GM19468 (cell line): ENCODE measurements around the gene GPRIN2.
"Not testable (repeated sequence)": the region's sequence is repeated elsewhere in the genome, so short reads cannot be mapped to it uniquely, and the experiment has no call there.

ENCODE experiments used
- ATAC-seq: cut with Tn5 transposase; IDR thresholded peaks from one replicate; pipeline ENCODE4 v1.9.1; 2021; ENCODE audit warnings: mild to moderate bottlenecking, moderate library complexity, moderate number of reproducible peaks; ENCODE audit not compliant: unreplicated experiment; ENCODE audit errors: extremely low read depth

GPRIN2 gene

GRCh38 chr10:46539596-46540411 is 16.7 kb downstream of the GPRIN2 start:
- no peak for ATAC-seq

- ATAC-seq = no peak
Observed at GRCh38 chr10:46538717-46539426, 17.6 kb downstream of the GPRIN2 start.

- no peak for ATAC-seq
Observed at GRCh38 chr10:46538155-46538554, 18.3 kb downstream of the GPRIN2 start.

- ATAC-seq = no peak
Observed at GRCh38 chr10:46537309-46537708, 19.1 kb downstream of the GPRIN2 start.

- no peak for ATAC-seq
Observed at GRCh38 chr10:46536781-46537180, 19.7 kb downstream of the GPRIN2 start.

- ATAC-seq = no peak
Observed at GRCh38 chr10:46536171-46536570, 20.3 kb downstream of the GPRIN2 start.

GRCh38 chr10:46534828-46535524 is 21.5 kb downstream of the GPRIN2 start:
- ATAC-seq = no peak

GRCh38 chr10:46532256-46532655 is 24.2 kb downstream of the GPRIN2 start:
- ATAC-seq = not testable (repeated sequence)

GRCh38 chr10:46530249-46531186 is 25.9 kb downstream of the GPRIN2 start:
- no peak for ATAC-seq

GRCh38 chr10:46529742-46530141 is 26.7 kb downstream of the GPRIN2 start:
- not testable (repeated sequence) for ATAC-seq

GRCh38 chr10:46528675-46529615 is 27.5 kb downstream of the GPRIN2 start:
- no peak for ATAC-seq

- no peak for ATAC-seq
Observed at GRCh38 chr10:46528171-46528671, 28.2 kb downstream of the GPRIN2 start.

GRCh38 chr10:46527241-46527811 is 29.1 kb downstream of the GPRIN2 start:
- no peak for ATAC-seq

- ATAC-seq = no peak
Observed at GRCh38 chr10:46526682-46527038, 29.8 kb downstream of the GPRIN2 start.

- ATAC-seq = no peak
Observed at GRCh38 chr10:46525824-46526681, 30.4 kb downstream of the GPRIN2 start.

GRCh38 chr10:46525177-46525823 is 31.2 kb downstream of the GPRIN2 start:
- ATAC-seq = no peak
